Measurements from ENCODE around the gene UVRAG. TPM values are rescaled to one million over a fixed set of nuclear protein-coding genes. Genes with fewer than 3 reads are reported as not detected.

UVRAG gene
- total RNA-seq, 2 experiments from 2014 or later, result 16.5 to 19.5 TPM

- Mint-ChIP-seq H3K36me3 (ENCODE audit: low read depth) (peaks cover 20% of the 10 kb centered on the region), H3K4me1 (ENCODE audit: low read depth) (peaks cover 15% of the 10 kb centered on the region), H3K9me3 (no peaks in the 10 kb centered on the region), H3K27me3 (no peaks in the 10 kb centered on the region), H3K27ac (no peak overlapping the region), H3K4me3 (no peak overlapping the region)
- Histone ChIP-seq H3K27ac (ENCODE audit: low read depth in 1 of 2, low read length in 2 of 2) (no peak overlapping the region), H3K4me1 (ENCODE audit: insufficient read depth, low read length) (no peaks in the 10 kb centered on the region), H3K27me3 (ENCODE audit: control insufficient read depth in 1 of 2, insufficient read depth in 2 of 2, low read length in 2 of 2) (no peaks in the 10 kb centered on the region), H3K9me3 (ENCODE audit: control insufficient read depth in 1 of 2, insufficient read depth in 1 of 2, low read length in 2 of 2) (no peaks in the 10 kb centered on the region), H3K36me3 (ENCODE audit: insufficient read depth, low read length) (peaks cover 3% of the 10 kb centered on the region), H3K4me3 (ENCODE audit: low read length) (no peak overlapping the region)
- DNase-seq, result no peak
- intact Hi-C loops (cut with DNase I, micrococcal nuclease), result loop anchor here in 1 of 2 experiments (5.0 kb wide), 2 partner anchors 307 to 782 kb away; partner anchors contain the start of gene WNT11
- POLR2A ChIA-PET, result no interaction called here
- ATAC-seq (ENCODE audit: poor library complexity), result no peak
- CTCF ChIA-PET, result no interaction called here
- no peak for TF ChIP-seq CTCF (IDR thresholded peaks at IDR 0.05)
These were observed 84.8 kb downstream of the UVRAG start for GRCh38 chr11:75899806-75900205.

- intact Hi-C loops (cut with DNase I, micrococcal nuclease), result no loop called here
- Mint-ChIP-seq H3K4me1 (ENCODE audit: low read depth) (peaks cover 15% of the 10 kb centered on the region), H3K9me3 (no peaks in the 10 kb centered on the region), H3K27me3 (no peaks in the 10 kb centered on the region), H3K27ac (no peak overlapping the region), H3K36me3 (ENCODE audit: low read depth) (peaks cover 25% of the 10 kb centered on the region), H3K4me3 (no peak overlapping the region)
- no peaks in the 10 kb centered on the region for H3K27me3 ChIP-seq (ENCODE audit: control insufficient read depth in 1 of 2, insufficient read depth in 2 of 2, low read length in 2 of 2)
- no peak overlapping the region for H3K27ac ChIP-seq (ENCODE audit: low read depth in 1 of 2, low read length in 2 of 2)
- no peak for TF ChIP-seq CTCF (IDR thresholded peaks at IDR 0.05)
- ChIA-PET POLR2A (no interaction called here), CTCF (interaction anchor here (1.3 to 1.4 kb wide), 2 partner anchors 251 to 307 kb away, joined by 3 to 4 read pairs; no protein-coding TSS in a partner anchor)
- ATAC-seq (ENCODE audit: poor library complexity), result no peak
- no peak overlapping the region for H3K4me3 ChIP-seq (ENCODE audit: low read length)
- DNase-seq, result no peak
- H3K9me3 ChIP-seq (ENCODE audit: control insufficient read depth in 1 of 2, insufficient read depth in 1 of 2, low read length in 2 of 2), result no peaks in the 10 kb centered on the region
- peaks cover 3% of the 10 kb centered on the region for H3K36me3 ChIP-seq (ENCODE audit: insufficient read depth, low read length)
- H3K4me1 ChIP-seq (ENCODE audit: insufficient read depth, low read length), result no peaks in the 10 kb centered on the region
These were observed 85.8 kb downstream of the UVRAG start for GRCh38 chr11:75900848-75901247.

- TF ChIP-seq CTCF (IDR thresholded peaks at IDR 0.05), result no peak
- ChIA-PET CTCF (interaction anchor here (1.0 kb wide), 1 partner anchor 19 kb away, joined by 3 read pairs; no protein-coding TSS in a partner anchor), POLR2A (no interaction called here)
- Histone ChIP-seq H3K36me3 (ENCODE audit: insufficient read depth, low read length) (peaks cover 3% of the 10 kb centered on the region), H3K4me1 (ENCODE audit: insufficient read depth, low read length) (no peaks in the 10 kb centered on the region), H3K4me3 (ENCODE audit: low read length) (no peak overlapping the region), H3K27ac (ENCODE audit: low read depth in 1 of 2, low read length in 2 of 2) (no peak overlapping the region), H3K27me3 (ENCODE audit: control insufficient read depth in 1 of 2, insufficient read depth in 2 of 2, low read length in 2 of 2) (no peaks in the 10 kb centered on the region), H3K9me3 (ENCODE audit: control insufficient read depth in 1 of 2, insufficient read depth in 1 of 2, low read length in 2 of 2) (no peaks in the 10 kb centered on the region)
- no peak for ATAC-seq (ENCODE audit: poor library complexity)
- no peak for DNase-seq
- H3K9me3 Mint-ChIP-seq, result no peaks in the 10 kb centered on the region
- no peak overlapping the region for H3K4me3 Mint-ChIP-seq
- peaks cover 25% of the 10 kb centered on the region for H3K36me3 Mint-ChIP-seq (ENCODE audit: low read depth)
- H3K27me3 Mint-ChIP-seq, result no peaks in the 10 kb centered on the region
- H3K27ac Mint-ChIP-seq, result no peak overlapping the region
- intact Hi-C loops (cut with DNase I, micrococcal nuclease), result no loop called here
- H3K4me1 Mint-ChIP-seq (ENCODE audit: low read depth), result peaks cover 16% of the 10 kb centered on the region
These were observed 87.6 kb downstream of the UVRAG start for GRCh38 chr11:75902631-75903030.

Data from CD4-positive, alpha-beta T cell (primary cell).